Measurements from ENCODE around the gene PLK3. TPM values are rescaled to one million over a fixed set of nuclear protein-coding genes. Genes with fewer than 3 reads are reported as not detected.
A peak's percentile ranks its signal among the peaks of the same experiment; 100 is the strongest.

The PLK3 gene
- total and polyA plus RNA-seq, 2 donors (not counting 3 experiments of a cell fraction or from before 2014, with no cell fraction given) = 55.0 to 66.7 TPM

- POLR2A ChIA-PET = interaction anchor here (0.6 to 7.3 kb wide), 20 partner anchors 11 to 520 kb away, joined by 3 to 97 read pairs (median 5); partner anchors contain the start of genes BEST4, BTBD19, DYNLT4 and EIF2B3
- no peaks in the 10 kb centered on the region for H3K9me3 ChIP-seq (replicated peaks; ENCODE audit: control insufficient read depth, insufficient read depth, low read length)
- H3K27ac ChIP-seq (ENCODE audit: insufficient read depth, low read depth, low read length) = peak overlapping the region; percentile 91
- H3K4me3 ChIP-seq (replicated peaks in 1 of 3; ENCODE audit: insufficient read depth in 1 of 3, low read depth in 1 of 3, low read length in 3 of 3) = peak overlapping the region; percentile 5 to 62 (median 17)
- peaks cover 10% of the 10 kb centered on the region for H3K4me1 ChIP-seq (ENCODE audit: control insufficient read depth, extremely low read depth, insufficient read depth, low read length)
- no peaks in the 10 kb centered on the region for H3K27me3 ChIP-seq (ENCODE audit: control insufficient read depth in 2 of 2, insufficient read depth in 2 of 2, low read length in 2 of 2)
- peak overlapping the region; percentile 90 for H3K9ac ChIP-seq (replicated peaks; ENCODE audit: extremely low read depth, insufficient read depth, low read length)
- H4K20me1 ChIP-seq (replicated peaks; ENCODE audit: control insufficient read depth, extremely low read depth, insufficient read depth, low read length) = no peaks in the 10 kb centered on the region
- peak overlapping the region; percentile 86 for H3K4me2 ChIP-seq (ENCODE audit: insufficient read depth, low read length)
- peaks cover 7% of the 10 kb centered on the region in 2 experiments for H3K36me3 ChIP-seq (ENCODE audit: control insufficient read depth in 2 of 2, extremely low read depth in 1 of 2, insufficient read depth in 2 of 2, low read length in 2 of 2)
- FAIRE-seq (peak; percentile 98), DNase-seq (ENCODE audit: low read depth, low spot score) (peak; percentile 82)
- dilution Hi-C loops (cut with MboI; ENCODE audit: extremely low pct_ligation_motif_present, low sequenced_read_pairs) = no loop called here
- TF ChIP-seq GATA2 (IDR thresholded peaks at IDR 0.05; ENCODE audit: insufficient read depth, insufficient read length, low read depth, low read length) (peak; percentile 40), FOS (IDR thresholded peaks at IDR 0.05; ENCODE audit: borderline replicate concordance, insufficient read depth, low read length) (no peak), POLR2AphosphoS5 (IDR thresholded peaks at IDR 0.05; ENCODE audit: insufficient read depth, low read depth, low read length) (peak; percentile 100), MYC (IDR thresholded peaks at IDR 0.05; ENCODE audit: low read depth, low read length) (no peak), CTCF (IDR thresholded peaks at IDR 0.05; ENCODE audit: extremely low read depth in 1 of 2, insufficient read depth in 1 of 2, low read depth in 1 of 2, low read length in 2 of 2) (no peak), POLR2A (IDR thresholded peaks at IDR 0.05; ENCODE audit: low read depth, low read length) (peak; percentile 100)
- BruUV-seq (replicated peaks) = TSS peak; percentile 99
- peak overlapping the region; percentile 52 for H2AFZ ChIP-seq (ENCODE audit: low read depth, low read length)
- CTCF ChIA-PET = interaction anchor here (0.6 to 7.1 kb wide), 9 partner anchors 10 to 191 kb away, joined by 3 to 57 read pairs (median 6); partner anchors contain the start of genes BEST4, BTBD19, HECTD3 and PLK3
- H3K9me1 ChIP-seq (replicated peaks; ENCODE audit: control insufficient read depth, extremely low read depth, insufficient read depth, low read length) = no peaks in the 10 kb centered on the region
- no peaks in the 10 kb centered on the region for H3K79me2 ChIP-seq (ENCODE audit: control insufficient read depth, insufficient read depth, low read length)
- intact Hi-C loops (cut with micrococcal nuclease) = loop anchor here (1.0 kb wide), 5 partner anchors 8 to 89 kb away; partner anchors contain the start of gene DYNLT4
Measured at GRCh38 chr1:44819608-44820327, 19.6 kb downstream of the PLK3 start.
